Fibroblast of skin of left quadriceps (primary cell): Measurements from ENCODE around the gene RPS29.

ENCODE experiments used
- DNase-seq, 2 experiments: peaks; one replicate each; pipeline ENCODE4 v3.0.0-alpha.2; 2013; ENCODE audit warnings: low read depth in 2 of 2

The RPS29 gene

DNA sequence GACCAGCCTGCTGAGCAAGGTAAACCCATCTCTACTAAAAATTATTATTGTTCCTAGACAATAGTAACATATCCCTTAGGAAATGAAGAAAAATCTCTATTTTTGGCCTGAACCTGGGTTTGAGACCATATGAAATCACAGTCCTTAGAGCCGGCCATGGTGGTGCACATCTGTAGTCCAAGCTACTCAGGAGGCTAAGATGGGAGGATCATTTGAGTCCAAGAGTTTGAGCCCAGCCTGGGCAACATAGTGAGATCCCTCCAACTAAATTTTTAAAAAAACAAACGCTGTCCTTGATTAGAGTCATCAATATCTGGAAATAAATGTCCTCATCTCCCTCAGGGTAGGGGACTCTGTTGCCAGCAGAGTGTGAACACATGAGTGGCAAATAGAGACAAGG, 34.6 kb downstream of the RPS29 start:
- DNase-seq, result no peak

DNA sequence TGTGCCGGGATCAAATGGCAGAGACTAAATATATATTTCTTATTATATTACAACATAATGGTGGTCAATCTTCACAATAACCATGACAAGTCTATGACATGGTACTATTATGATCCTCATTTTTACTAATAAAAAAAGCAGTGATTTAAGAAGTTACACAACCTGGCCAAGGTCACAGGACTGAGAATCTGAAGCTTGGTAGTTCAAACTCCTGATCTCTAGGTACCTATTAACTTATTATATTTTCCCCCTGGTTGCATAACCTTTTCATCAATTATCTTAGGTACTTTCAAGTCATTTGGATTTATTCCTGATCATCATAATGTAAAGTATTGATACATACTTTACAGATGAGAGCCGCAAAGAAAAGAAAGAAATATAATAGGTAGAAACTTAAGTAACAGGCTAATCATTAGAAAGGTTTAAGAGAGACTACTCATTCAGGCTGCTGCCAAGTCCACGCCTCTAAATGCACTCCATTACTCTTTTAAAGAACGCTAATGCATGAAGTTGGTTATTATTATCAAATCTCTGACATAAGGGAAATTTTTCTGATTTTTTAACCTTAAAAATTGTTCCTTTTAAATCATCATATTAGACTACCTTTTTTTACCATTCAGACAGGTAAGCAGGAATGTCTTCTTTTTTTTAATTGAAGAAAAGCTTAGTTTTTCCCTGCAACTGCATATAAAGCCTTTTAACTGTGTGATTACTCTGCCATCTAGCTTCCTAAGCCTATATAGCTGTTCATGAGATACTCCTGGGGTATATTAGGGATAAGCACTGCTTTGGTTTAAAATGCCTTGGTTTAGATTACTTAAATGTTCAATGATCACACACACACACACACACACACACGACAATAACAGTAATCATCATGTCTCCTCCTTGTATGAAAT, 35.6 kb downstream of the RPS29 start:
- no peak for DNase-seq

DNA sequence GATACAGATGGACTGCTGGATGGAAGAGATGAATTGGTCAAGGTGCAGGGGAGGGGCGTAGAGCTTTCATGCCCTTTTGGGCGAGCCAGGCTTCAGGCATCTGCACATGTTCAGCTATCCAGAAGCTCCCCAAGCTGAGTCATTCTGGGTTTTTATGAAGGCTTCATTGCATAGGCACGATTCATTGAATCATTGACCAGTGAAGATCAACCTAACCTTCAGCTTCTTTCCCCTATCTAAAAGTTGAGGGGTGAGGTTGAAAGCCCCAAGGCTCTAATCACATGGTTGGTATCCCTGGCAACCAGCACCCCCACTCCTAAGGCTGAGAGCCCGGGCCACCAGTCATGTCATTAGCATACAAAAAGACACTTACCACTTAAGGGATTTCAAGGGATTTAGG, 36.3 kb downstream of the RPS29 start:
- peak in 1 of 2 experiments; percentile 1 for DNase-seq

DNA sequence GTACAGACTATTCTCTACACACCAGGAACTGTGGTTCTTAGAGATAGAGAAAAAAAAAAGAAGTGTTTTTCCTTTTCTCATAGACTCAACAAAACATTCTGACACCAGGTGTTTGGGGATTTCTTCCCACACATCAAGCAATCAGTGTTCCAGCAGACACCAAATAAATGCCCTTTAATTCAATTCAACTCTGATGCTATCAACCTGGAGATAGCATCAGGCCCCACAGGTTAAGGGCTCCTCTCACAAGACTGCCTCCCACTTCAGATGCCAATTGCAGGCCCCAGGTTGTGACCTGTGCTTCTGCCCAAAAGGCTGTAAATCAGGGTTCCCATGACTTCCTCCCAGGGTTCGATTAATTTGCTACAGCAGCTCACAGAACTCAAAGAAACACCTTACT, 36.7 kb downstream of the RPS29 start:
- no peak for DNase-seq

DNA sequence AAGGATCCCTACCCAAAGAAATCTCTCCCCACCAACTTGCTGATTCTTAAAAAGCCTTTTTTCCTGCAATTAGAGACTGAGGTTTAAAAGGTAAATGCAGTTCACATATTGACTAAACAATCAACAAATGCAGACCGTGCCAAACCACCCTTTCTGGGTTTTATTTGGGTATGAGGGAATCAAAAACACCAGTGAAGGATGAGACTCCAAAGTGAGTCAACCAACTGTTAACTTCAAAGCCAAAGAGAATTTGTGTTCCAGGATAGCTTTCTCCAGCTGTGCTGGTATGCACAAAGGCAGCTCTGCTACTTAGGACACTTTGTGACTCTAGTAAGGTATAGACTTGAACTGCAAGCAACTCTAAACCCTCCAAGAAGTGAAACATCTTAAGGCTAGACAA, 39.4 kb downstream of the RPS29 start:
- DNase-seq, result no peak

DNA sequence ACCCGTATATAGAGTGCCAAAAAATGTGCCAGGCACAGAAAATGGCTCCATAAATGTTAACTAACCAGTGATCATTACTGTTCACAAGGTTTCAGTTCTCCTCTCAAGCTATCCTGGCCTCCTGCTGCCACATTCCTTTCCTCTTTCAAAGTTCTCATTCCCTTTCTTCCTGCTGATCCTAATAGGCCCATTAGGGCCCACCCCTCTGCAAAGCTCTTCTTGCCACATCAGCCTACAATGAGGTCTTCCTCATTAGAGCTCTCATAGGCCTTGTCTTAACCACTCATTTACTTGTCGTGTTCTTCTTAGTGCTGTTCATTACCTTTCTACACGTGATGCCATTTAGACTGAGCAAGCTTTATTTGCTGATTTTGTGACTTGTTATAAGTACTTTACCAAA, 40.5 kb downstream of the RPS29 start:
- DNase-seq, result no peak

DNA sequence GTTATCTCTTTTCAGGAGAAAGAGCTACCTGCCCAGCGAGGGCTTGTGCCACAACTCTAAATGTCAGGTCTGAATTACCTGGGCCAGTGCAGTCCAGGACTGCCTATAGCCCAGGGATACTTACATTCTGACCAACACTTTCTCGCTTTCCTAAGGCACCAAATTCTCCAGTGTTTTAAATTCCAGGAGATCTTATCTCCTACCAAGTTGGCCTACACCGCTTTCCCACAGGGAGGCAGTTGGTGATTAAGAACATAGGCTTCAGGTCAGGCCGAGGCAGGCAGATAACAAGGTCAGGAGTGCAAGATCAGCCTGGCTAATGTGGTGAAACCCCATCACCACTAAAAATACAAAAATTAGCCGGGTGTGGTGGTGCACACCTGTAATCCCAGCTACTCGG, 41.1 kb downstream of the RPS29 start:
- no peak for DNase-seq

DNA sequence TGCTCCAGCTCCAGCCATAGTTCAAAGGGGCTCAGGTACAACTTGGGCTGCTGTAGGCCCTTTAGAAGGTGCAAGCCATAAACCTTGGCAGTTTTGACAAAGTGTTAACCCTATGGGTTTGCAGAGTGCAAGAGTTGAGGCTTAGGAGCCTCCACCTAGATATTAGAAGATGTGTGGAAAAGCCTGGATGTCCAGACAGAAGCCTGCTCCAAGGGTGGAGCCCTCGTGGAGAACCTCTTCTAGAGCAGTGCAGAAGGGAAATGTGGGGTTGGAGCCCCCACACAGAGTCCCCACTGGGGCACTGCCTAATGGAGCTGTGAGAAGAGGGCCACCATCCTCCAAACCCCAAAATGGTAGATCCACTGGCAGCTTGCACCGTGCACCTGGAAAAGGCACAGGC, 45.1 kb downstream of the RPS29 start:
- DNase-seq, result no peak

DNA sequence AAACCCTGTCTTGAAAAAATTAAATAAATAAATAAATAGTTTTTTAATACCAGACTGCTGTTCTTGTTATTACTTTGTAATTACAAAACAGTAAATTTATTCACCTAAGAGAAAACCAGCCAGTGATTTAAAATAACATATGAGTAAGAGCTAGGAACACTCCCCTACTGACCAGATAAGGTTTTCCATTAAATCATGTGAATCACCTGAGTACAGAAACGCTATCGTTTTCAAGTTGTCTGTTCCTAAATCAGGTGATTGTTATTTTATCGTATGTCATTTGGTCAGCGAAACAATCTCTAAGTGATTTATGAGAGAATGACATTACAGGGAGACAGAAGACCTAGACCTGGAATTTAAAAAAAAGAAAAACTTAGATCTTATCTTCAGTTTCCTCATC, 47.3 kb downstream of the RPS29 start:
- no peak for DNase-seq
